SU-DHL-6 (cell line): Measurements from ENCODE around the gene PARD6G.

Source experiments
- EZH2phosphoT487 ChIP-seq: fragments of 200-600 bp; sonication (generic), shearing (Covaris generic); conservative IDR thresholded peaks from 2 replicates; pipeline ENCODE4 v1.6.1; 2018; ENCODE audit warnings: mild to moderate bottlenecking, antibody characterized with exemption, low read length, moderate library complexity, mixed read lengths
- TF ChIP-seq, protein P1 (sequence below): fragments of 200-600 bp; sonication (generic); IDR thresholded peaks from one replicate; pipeline ENCODE4 v1.5.1; 2017; ENCODE audit warnings: antibody characterized with exemption, mild to moderate bottlenecking, low read length, moderate library complexity; ENCODE audit not compliant: insufficient read depth, poor library complexity, severe bottlenecking

DNA sequence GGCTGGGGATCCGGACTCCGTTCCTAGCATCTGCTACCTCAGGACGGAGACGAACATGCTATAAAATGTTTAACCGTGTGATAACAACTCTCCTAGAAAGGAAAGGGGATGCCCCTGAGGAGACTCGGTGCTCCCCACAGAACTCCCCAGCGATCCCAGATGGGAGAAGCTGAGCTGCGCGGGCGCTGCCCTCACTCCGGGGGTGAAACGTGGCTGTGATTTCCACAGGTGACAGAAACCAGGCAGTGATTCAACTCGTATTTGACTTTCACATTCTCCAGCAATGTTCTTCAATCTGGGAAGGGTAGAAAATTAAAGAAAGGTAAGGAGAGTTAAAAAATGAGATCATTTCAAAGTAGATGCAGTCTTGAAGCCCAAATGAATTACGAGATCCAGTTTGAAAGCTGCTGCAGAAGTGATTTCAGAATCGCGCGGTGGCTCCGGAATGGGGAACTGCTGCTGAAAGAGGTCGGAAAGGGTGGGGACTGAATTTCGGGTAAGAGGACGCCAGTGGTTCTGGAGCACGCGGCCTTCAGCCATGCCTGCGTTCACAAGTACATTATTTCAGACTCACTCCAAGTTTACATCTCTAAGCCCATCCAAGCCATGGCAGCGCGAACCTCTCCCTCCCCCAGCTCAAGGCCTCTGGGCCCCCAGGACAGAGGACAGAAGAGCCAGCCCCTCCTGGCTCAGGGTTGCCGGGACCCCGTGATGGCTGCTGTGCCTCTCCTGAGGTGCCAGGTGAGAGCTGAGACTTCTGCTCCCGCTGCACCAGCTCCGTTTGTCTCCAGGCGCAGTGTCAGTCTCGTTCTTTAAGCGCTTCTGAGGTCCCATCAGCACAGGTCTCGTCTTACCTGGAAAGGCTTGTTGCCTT is 98.8 kb downstream of the PARD6G start:
- TF ChIP-seq, protein P1, sequence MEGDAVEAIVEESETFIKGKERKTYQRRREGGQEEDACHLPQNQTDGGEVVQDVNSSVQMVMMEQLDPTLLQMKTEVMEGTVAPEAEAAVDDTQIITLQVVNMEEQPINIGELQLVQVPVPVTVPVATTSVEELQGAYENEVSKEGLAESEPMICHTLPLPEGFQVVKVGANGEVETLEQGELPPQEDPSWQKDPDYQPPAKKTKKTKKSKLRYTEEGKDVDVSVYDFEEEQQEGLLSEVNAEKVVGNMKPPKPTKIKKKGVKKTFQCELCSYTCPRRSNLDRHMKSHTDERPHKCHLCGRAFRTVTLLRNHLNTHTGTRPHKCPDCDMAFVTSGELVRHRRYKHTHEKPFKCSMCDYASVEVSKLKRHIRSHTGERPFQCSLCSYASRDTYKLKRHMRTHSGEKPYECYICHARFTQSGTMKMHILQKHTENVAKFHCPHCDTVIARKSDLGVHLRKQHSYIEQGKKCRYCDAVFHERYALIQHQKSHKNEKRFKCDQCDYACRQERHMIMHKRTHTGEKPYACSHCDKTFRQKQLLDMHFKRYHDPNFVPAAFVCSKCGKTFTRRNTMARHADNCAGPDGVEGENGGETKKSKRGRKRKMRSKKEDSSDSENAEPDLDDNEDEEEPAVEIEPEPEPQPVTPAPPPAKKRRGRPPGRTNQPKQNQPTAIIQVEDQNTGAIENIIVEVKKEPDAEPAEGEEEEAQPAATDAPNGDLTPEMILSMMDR, result no peak
- TF ChIP-seq EZH2phosphoT487, result no peak
